22Rv1 (cell line): Measurements from ENCODE around the gene PLB1.

ENCODE experiments used
- ZFX ChIP-seq: fragments of 450-650 bp; IDR thresholded peaks from 2 replicates; pipeline ENCODE4 v1.6.1; 2017; ENCODE audit warnings: antibody characterized with exemption, borderline replicate concordance
- TF ChIP-seq, protein P1 (sequence below): fragments of 450-650 bp; IDR thresholded peaks from 2 replicates; pipeline ENCODE4 v1.5.1; 2017; ENCODE audit warnings: mild to moderate bottlenecking

DNA sequence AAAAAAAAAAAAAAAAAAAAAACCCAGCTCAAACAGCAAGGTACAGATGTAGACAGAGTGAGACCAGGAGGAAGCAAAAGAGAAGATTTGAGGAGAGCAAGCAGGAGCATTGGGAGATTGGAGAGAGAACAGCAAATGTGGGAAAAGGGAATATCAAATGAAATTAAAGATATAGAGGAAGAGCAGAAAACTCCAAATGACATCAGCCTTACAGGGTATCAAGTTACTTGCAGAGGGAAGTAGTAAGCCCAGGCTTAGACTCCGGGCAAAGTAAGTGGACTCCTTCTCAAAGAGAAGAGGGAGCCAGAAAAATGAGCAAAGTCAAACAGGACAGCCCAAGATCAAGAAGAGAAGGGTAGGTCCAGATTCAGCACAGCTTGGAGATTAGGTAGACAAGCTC, 162.5 kb downstream of the PLB1 start:
- TF ChIP-seq, protein P1, sequence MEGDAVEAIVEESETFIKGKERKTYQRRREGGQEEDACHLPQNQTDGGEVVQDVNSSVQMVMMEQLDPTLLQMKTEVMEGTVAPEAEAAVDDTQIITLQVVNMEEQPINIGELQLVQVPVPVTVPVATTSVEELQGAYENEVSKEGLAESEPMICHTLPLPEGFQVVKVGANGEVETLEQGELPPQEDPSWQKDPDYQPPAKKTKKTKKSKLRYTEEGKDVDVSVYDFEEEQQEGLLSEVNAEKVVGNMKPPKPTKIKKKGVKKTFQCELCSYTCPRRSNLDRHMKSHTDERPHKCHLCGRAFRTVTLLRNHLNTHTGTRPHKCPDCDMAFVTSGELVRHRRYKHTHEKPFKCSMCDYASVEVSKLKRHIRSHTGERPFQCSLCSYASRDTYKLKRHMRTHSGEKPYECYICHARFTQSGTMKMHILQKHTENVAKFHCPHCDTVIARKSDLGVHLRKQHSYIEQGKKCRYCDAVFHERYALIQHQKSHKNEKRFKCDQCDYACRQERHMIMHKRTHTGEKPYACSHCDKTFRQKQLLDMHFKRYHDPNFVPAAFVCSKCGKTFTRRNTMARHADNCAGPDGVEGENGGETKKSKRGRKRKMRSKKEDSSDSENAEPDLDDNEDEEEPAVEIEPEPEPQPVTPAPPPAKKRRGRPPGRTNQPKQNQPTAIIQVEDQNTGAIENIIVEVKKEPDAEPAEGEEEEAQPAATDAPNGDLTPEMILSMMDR = no peak
- no peak for TF ChIP-seq ZFX
